HG03439 (cell line): Measurements from ENCODE around the gene SSPN.

ENCODE experiments used
- ATAC-seq: cut with Tn5 transposase; IDR thresholded peaks from one replicate; pipeline ENCODE4 v1.9.1; 2021; ENCODE audit warnings: mild to moderate bottlenecking, moderate library complexity; ENCODE audit not compliant: unreplicated experiment

The SSPN gene

DNA sequence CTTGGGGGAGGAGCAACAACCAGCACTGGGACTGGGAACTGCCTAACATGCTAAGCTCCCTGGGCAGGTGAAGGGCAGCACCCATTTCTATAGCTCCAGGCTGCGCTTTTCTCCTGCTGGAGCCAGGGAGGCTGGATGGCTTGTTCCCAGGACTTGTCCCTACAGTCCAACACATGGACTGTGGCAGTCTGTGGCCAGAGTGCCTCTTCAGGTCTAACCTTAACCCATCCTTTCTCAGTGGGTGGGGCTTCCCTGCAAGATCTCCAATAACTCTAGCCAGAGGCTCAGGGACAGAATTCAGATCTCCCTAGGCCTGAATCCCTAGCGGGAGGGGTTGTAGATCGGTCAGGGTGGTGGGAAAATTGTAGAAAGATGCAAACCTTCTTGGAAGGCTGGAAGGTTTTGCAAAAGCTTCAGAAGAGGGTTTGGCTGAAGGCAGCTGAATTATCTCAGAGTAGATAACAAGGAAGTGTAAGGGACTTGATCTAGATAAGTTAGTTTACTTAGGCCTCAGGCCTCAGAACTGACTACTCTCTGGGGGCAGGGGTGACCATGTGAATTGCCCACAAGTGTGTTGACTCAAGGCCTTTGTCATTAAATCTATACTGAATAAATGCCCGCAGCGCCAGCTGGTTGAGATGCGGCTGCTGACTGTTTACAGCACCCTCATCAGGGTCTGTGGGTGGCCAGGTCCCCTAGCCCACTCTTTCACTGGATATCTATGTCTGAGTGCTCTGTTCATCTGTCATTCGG is 60.7 kb downstream of the SSPN start:
- no peak for ATAC-seq

DNA sequence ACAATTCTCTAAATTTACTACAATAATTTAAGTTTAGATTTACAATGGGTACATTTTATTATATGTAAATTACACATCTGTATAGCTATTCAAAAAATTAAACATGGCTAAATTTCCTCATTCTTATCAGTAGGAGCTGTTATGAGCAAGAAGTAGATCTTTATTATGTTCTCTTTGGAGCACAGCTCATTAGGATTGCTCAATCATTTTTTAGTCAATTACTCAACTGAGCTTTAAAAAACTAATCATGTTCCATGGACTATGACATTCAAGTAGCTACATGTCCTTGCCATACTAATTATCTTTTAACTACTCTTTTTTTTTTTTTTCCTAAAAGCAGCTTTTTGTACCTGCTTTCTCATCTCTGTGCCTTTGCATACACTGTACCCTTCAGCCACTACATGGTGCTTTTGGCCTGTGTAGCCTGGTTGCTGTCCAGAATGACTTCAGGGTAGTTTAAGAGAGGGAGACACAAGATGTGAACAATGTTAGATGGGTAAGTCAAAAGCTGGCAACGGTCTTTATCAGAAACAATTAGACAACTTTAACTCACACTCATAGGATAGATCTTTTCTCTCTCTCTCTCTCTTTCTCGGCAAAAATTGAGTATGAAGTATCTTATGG is 69.0 kb downstream of the SSPN start:
- no peak for ATAC-seq

DNA sequence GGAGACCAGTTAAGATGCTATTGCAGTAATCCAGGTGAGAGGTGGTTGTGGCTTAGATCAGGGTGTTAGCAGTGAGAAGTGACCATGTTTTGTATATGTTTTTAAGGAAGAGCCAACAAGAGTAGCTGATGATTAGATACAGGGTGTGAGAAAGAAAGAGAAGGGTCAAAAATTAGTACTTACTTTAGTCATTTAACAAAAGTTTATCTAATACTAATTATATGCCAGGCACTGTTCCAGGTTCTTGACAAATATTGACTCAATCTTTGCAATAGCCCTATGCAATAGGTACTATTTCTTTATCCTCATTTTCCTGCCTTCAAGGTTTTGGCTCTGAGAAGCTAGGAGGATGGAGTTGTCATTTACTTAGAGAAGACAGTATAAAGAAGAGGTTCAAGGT is 70.2 kb downstream of the SSPN start:
- no peak for ATAC-seq

DNA sequence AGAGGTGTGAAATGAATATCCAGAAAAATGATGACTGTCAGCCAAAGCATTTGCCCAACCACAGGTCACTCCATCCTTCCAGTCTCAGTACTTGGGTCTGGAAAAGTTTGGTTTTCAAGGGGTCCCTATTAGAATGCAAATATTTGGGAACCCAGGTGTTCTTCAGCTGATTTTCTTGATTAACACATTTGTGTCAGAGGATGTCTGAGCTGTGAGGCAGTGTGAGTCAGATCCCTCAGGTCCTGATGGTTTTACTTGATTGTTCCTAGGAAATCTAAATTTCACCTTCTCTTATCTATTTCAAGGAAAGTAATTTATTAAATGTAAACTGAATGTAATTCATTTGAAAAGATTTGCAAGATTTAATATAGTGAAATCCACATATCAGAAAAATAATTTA is 71.5 kb downstream of the SSPN start:
- ATAC-seq = no peak

DNA sequence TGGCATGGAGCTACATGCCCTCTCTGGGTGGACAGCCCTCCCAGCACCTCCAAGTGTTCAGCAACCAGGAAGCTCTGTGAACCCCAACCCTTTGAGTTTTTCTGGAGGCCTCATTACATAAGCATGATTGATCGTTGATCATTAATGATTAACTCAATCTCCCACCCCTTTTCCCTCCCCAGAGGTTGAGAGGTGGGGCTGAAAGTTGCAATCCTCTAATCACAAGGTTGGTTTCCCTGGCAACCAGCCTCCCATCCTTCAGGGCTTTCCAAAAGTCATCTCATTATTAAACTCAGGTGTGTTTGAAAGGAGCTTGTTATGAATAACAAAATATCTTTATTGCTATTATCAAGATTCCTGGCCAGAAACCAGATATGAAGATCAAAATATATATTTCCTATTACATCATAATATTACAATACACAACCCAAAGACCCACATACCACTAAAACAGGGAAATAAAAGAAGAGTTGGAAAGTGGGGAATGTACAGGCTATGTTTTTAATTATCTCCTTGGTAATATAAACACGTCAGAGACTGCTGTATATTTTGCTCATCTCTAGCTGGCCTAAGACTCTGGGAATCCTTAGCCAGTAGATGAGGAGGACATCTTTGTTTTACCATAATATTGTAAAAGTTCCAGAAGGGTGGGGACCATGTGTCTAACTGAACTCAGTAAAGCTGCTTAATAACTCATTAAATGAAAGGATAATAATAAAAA is 73.6 kb downstream of the SSPN start:
- no peak for ATAC-seq

DNA sequence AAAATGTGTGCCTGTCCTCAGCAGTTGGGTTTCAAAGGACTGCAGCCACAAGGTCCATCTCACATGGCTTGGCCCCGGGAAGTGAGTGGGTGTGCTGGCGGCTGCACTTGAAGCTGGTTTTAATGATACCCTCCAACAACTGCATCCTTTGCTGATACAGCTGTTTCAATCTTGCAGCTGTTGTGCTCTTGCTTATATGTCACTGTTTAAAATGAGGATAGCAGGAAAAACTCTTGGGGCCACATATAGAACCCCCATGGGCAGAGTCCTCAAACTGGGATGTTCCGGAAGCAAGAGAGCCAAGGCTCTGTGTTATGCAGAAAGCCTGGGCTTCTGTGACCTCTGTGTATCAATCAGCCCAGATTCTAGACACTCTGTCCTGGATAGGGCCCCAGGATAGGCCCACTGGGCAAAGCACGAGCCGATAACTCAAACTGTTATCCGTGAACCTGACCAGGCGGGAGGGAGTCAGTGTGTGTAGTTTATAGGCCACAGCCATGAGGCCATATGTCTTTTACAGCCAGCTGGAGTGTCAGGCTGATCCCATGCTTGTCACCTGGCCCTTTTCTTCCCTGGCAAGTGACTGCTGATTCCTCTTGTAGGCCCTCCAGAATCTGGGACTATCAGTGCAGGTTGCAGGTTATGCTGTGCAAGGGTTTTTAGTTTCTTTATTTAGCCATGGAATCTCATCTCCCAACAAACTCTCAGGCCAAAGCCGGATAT is 74.3 kb downstream of the SSPN start:
- no peak for ATAC-seq

DNA sequence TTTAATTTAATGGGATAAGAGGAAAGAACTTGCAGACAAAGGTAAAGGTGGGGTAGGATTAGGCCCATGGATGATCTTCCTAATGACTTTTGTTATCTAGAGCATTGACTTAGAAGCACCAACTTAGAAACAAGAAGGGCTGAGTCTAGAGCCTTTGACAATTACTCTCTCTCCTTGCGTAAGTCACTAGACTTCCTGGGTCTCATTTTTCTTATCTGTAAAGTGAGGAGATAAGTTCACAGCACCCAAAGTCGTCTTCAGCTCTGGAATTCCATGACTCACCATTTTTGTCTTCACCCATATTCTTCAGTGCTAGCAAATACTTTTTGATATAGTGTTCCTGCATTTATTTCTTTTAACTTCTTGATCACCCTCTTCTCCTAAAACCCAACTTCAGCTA is 75.7 kb downstream of the SSPN start:
- no peak for ATAC-seq

DNA sequence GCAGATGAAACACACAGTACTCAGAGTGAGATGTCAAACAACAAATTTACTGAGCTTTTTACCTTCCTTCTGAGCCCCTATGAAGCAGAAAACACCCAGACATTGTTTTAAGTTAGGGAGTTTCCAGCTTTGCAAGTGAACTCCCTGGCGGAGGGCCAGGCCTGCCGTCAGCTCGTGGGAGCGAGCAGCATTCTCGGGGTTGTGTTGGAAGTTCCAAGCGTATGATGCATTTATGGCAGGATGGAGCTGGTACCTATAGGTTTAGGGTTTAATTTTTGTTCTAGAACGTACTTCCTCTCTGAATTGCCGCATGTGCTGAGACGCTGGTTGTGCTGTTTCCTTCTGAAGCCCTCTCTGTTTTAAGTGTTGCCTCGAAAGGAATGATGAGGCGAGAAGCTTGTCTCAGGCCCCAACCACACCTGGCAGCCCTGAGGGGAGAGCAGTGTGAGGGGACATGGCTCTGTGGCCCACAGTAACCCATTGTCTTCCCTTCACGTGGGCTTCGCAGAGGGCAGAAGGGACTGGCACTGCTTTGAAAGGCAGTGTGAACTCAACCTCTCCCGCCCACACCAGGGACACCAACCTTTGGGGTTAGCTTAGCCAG is 76.6 kb downstream of the SSPN start:
- ATAC-seq = no peak

DNA sequence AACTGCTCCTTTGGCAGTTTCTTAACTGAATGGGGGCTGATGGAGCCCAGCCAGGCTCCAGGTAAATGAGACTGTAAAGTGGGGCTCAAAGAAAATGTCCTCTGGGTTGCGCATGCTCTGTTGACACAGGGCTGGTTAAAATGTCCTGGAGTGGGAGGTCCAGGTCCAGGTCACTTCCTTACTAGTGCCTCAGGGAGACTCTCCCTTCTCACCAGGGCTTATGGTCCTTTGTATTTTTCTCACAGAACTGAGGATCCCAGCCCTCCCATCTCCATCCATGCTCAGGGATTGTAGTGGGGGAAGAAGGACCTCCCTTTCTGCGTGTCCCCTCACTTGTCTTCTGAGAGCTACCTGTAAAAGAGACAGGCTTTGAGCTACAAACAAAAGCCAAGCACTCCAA is 77.5 kb downstream of the SSPN start:
- no peak for ATAC-seq

DNA sequence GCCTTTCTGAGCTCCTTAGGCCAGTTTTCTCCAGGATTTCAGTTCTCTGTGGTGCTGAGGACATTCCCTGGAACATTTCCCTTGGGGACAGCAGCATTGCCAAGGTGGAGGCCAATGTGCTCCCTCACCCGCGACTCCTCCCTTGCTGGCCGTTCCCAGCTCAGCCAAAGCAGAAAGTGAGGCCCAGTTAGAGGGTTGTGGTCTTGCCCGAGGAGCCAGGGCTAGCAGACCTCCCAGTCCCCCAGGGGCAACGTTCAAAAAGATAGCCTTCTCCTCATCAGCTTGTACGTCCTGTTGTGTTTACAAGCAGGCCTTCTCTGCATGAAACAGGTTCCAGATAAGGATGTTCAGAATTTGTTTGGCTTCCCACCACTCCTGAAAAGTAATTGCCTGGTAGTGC is 78.4 kb downstream of the SSPN start:
- ATAC-seq = no peak

DNA sequence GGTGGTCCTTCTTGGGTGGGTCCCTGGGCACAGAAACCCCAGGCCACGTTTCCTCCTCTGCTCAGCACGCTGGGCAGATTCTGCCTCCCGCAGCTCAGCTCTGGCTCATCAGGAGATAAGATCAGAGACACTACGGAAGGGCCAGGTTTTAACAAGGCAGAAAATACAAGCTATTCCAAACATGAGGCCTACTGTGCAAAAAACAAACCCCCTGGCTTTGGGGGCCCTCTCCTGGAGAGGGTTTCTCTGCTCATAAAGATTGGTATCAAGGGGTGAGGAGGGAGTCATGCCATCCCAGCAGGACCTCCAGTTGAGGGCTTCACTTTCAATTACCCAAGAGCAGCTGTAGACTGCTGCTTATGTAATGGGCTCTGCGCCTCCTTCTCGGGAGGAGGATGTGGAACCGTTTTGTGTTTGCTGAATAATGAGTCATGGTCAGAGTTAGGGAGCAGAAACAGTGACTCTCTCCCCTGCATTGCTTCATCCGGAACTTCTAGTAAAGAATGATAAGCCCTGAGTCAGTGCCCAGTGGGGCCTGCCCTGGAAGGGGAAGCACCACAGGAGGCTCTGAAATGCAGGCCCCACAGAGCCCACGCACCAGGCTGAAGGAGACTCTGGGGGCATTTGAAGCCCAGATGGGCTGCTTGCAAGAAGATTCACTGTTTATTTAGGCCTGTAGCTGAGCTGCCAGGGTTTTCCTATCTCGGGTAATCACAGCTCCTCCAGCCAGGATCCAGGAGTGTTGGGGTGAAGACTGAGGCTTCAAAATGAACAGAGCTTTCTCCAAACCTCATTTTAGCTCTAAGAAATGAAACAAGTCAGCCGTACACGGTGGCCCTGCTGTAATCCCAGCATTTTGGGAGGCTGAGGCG is 79.3 kb downstream of the SSPN start:
- peak; percentile 97 for ATAC-seq

DNA sequence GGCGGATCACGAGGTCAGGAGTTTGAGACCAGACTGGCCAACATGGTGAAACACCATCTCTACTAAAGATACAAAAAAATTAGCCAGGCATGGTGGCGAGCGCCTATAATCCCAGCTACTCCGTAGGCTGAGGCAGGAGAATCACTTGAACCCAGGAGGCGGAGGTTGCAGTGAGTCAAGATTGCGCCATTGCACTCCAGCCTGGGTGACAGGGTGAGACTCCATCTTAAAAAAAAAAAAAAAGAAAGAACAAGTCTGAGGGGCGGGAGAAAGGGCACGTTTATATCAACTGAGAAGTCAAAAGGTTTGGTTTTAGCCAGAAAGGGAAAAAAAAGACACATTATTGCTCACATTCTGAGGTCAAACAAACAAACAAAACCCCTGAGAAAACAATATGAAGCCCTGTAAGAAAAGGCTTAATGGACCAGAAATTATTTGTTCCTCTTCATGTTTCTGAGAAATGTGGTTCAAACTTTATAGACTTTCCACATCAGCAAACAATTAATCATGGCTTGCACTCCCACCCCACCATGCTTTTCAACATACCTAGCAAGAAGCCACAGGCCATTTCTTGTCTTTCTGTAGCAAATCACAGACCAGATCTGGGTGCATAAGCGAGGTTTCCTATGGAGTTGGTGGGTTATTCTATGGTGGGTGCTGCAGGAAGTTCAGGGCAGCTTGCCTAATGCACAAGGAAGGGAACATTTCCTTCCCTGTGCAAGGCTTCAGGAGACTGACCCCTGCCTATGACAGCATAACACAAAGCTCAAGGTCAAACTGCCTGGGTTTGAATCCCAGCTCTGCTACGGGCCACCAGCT is 80.1 kb downstream of the SSPN start:
- no peak for ATAC-seq

DNA sequence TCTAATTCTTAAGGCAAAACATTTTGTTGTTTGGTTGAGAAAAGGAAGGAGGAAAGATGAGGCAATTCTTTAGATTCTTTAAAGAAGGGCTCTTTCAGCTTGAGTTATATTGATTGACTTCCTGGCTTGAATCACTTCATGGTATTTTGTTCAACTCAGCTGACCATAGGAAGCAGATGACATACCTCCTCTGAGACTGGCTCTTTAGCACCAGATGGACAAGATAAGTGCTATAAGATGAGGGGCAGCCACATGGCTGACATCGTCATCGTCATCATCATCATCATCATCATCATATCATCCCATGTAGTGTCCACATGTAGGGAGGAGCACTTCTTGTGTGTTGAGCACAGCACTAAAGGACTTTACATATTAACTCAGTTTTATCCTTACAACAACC is 81.3 kb downstream of the SSPN start:
- ATAC-seq = no peak

DNA sequence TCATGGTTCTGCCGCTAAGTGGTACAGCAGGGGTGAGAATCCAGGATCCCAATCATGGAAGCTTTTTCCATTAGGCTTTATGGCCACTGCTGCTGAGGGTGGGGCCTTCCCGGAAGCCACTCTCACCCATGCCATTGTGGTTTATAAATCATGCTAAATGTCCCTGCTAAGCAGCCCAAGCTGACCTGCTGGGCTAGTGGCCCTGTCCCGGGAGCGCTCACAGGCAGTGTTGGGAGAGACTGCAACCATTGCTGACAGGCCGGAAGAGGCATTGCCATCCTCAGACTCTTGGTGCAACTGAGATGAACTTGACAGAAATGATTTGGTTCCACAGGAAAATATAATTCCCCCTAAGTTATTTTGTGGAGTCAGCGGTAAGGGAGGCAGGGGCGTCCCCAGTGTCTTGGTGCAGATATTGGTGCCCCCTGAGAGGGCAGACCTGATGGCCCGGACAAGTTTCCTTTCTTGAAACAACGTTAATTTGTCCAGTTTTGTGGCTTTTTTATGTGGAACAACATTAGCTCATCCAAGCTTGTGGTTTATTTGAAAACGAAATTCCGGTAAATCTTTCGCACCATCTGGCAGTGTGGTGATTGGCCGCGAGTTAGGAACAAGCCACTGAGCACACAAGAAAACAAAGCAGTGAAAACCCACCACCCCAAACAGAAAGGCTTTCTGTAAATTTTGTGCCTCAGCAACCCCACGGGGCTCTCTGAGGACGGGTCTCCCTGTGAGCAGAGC is 82.3 kb downstream of the SSPN start:
- ATAC-seq = no peak

DNA sequence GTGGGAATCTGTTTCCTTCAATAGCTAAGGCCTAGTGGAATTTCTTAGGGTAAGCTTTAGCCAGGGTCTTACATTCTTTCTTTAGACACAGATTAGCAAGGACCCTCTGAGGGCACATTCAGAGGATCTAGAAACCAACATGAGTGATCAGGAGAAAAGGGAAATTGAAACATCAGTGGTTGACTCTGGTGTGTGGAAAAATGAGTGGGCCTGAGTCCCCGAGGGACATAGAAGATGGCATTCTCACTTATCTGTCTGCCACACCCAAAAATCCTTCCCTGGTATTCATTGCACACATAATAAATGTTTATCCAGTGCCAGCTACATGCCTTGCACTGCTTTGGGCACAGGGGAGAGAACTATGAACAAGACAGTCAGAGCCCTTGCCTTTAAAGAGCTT is 82.9 kb downstream of the SSPN start:
- no peak for ATAC-seq

DNA sequence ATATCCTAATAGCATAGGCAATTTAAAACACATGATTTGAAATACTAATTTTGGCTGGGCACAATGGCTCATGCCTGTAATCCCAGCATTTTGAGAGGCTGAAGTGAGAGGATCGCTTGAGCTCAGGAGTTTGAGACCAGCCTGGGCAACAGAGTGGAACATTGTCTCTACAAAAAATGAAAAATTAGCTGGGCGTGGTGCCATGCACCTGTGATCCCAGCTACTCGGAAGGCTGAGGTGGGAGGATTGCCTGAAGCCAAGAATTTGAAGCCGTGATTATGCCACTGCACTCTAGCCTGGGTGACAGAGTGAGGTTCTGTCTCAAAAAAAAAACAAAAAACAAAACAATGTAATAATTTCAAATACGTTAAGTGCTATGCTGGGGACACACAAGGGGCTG is 83.3 kb downstream of the SSPN start:
- no peak for ATAC-seq

DNA sequence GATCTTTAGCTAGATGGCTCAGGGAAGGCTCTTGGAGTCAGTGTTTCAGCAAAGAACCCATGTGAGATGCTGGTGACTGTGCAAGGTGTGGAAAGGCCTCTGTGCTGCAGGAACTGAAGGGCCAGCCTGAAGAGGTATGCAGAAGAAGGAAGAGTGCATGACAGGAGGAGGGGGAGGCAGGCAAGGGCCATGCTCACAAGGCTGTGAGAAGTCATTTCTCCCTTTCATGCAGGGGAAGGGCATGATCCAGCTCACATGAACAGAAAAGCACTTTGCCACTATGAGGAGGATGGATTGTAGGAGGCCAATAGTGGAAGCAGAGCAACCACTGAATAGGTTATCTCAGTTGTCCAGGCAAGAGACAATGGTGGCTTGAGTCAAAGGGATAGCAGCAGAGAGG is 83.7 kb downstream of the SSPN start:
- no peak for ATAC-seq

DNA sequence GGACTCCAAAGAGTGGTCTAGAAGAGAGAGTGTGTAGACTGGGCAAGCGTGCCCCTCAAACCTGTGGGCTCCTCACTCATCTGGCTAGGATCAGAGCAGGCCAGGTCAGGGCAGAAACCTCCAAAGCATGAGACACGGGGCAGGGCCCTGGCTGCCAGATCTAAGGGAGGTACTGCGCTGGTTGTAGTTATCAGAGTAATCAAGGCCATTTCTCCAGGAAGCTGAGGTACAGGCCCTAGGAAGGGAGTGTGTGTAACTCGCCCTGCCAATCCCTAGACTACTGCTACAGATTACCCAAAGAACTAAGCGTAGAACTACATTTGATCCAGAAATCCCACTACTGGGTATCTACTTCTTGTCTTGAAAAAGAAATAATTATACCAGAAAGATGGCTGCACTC is 84.5 kb downstream of the SSPN start:
- no peak for ATAC-seq

DNA sequence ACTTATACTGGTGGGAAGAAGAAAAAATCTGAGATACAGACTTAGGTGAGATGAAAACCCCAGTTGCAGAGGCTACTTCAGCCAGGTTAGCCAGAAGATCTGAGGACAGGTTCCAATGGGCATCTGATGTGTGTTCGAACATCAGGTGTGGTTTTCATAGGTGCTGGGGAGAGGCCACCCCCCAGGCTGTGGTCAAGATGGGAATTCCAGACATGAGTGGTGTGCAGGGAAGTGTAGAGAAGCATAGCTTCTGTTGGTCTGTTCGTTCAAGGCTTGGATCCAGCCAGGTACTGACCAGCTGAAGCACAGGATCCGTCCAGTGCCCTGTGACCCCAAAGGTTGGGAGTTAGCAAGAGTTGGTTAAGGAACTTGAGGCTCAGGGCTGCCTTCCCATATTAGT is 85.5 kb downstream of the SSPN start:
- no peak for ATAC-seq
